OCI-LY7 (cell line): ENCODE results near the gene TEAD2.
"Not testable (repeated sequence)": the region's sequence is repeated elsewhere in the genome, so short reads cannot be mapped to it uniquely, and the experiment has no call there.

Source experiments
- EZH2phosphoT487 ChIP-seq: fragments of 200-600 bp; sonication (generic); IDR thresholded peaks from 2 replicates; pipeline ENCODE4 v1.6.1; 2018; ENCODE audit warnings: low read depth, borderline replicate concordance, mild to moderate bottlenecking, mixed run types, antibody characterized with exemption, low read length, moderate library complexity, mixed read lengths
- TF ChIP-seq, protein P1 (sequence below): fragments of 200-600 bp; sonication (generic); conservative IDR thresholded peaks from 2 replicates; pipeline ENCODE4 v1.5.1; 2014; ENCODE audit warnings: mild to moderate bottlenecking, antibody characterized with exemption, low read length, moderate library complexity, mixed read lengths

DNA sequence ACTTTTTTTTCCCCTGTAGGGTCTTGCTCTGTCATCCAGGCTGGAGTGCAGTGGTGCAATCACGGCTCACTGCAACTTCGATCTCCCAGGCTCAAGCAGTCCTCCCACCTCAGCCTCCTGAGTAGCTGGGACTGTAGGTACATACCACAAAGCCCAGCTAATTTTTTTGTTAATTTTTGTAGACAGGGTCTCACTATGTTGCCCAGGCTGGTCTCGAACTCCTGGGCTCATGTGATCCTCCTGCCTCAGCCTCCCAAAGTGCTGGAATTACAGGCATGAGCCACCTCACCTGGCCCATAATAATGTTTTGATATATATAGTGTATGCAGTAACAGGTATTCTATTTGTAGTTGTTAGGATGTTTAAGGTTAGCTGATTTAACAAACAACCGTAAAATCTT lies 31.0 kb downstream of the TEAD2 start:
- TF ChIP-seq, protein P1, sequence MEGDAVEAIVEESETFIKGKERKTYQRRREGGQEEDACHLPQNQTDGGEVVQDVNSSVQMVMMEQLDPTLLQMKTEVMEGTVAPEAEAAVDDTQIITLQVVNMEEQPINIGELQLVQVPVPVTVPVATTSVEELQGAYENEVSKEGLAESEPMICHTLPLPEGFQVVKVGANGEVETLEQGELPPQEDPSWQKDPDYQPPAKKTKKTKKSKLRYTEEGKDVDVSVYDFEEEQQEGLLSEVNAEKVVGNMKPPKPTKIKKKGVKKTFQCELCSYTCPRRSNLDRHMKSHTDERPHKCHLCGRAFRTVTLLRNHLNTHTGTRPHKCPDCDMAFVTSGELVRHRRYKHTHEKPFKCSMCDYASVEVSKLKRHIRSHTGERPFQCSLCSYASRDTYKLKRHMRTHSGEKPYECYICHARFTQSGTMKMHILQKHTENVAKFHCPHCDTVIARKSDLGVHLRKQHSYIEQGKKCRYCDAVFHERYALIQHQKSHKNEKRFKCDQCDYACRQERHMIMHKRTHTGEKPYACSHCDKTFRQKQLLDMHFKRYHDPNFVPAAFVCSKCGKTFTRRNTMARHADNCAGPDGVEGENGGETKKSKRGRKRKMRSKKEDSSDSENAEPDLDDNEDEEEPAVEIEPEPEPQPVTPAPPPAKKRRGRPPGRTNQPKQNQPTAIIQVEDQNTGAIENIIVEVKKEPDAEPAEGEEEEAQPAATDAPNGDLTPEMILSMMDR: not testable (repeated sequence)
- TF ChIP-seq EZH2phosphoT487: not testable (repeated sequence)
